PC-9 (cell line): ENCODE data around the gene DUSP18.

Experiments used
- CTCF ChIP-seq: fragments of 200-600 bp; sonication (generic); conservative IDR thresholded peaks from 2 replicates; pipeline ENCODE4 v1.6.1; 2017; ENCODE audit warnings: mixed run types, antibody characterized with exemption, mild to moderate bottlenecking, moderate library complexity
- EZH2 ChIP-seq: fragments of 200-600 bp; sonication (generic); IDR thresholded peaks from 2 replicates; pipeline ENCODE4 v1.8.0; 2017; ENCODE audit warnings: antibody characterized with exemption, low read depth

DNA sequence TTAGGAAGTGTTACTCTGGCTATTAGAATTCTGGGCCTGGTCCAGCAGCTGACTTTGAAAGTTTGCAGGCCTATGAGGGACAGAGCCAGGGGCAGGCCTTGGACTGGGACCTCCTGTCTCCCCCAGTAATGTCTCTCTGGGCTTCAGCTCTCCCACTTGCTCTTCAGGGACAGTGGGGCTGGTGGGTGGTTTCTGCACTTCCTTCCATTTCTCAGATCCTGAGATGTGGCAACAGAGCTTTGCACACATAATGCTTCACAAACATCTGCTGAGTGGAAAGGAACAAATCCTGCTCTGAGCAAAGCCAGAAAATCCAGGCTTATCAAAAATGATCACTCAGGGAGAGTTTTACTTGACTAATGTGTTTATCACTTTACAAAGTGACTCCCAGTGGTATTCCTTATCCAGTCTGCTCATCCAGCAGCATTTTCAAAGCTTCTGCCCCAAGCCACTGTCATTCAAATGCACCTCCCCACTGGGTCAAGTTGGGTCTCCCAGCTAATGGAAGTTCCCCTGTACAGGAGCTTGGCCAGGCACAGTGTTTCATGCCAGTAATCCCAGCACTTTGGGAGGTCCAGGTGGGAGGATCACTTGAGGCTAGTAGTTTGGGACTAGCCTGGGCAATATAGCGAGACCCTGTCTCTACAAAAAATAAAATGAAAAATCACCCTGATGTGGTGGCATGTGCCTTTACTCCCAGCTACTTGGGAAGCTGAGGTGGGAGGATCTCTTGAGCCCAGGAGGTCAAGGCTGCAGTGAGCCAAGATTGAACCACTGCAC lies 13.5 kb upstream of the DUSP18 start:
- TF ChIP-seq CTCF (no peak), EZH2 (no peak)
